H1 (cell line): ENCODE results near the gene DDIAS. TPM values are rescaled to one million over a fixed set of nuclear protein-coding genes. Genes with fewer than 3 reads are reported as not detected.

ENCODE experiments used
- CTCF ChIA-PET: fragments of 300-600 bp; sonication (Branson Sonifier 250); formaldehyde crosslinking; loops from one replicate; lab custom pipeline; 2021; ENCODE audit not compliant: partially characterized antibody; lab: Charles Lee
- POLR2A ChIA-PET: fragments of 300-600 bp; sonication (Branson Sonifier 250); formaldehyde crosslinking; loops from one replicate; lab custom pipeline; 2021; ENCODE audit warnings: inconsistent platforms; ENCODE audit not compliant: partially characterized antibody; lab: Charles Lee
- DNase-seq, 2 experiments: peaks; one replicate each; pipeline versions ENCODE4 v3.0.0 to v3.0.0-alpha.2; 2010 to 2022; ENCODE audit warnings: low spot score in 2 of 2, low read depth in 1 of 2, mixed read lengths in 1 of 2
- FAIRE-seq: peaks from 2 replicates; lab custom pipeline; 2011; peaks lifted over from hg19 to GRCh38; lab: Jason Lieb, UNC
- H2AFZ ChIP-seq: 2 replicates; pipeline ENCODE4 v1.8.1; 2012; ENCODE audit warnings: low read length, inconsistent platforms
- H2AK5ac ChIP-seq: 2 replicates; pipeline ENCODE4 v1.6.1; 2013; ENCODE audit warnings: low read depth, low read length
- H2BK120ac ChIP-seq: replicated peaks from 2 replicates; pipeline ENCODE3; 2013; ENCODE audit warnings: low read depth, low read length, inconsistent platforms
- H2BK12ac ChIP-seq: 2 replicates; pipeline ENCODE4 v1.6.1; 2013; ENCODE audit warnings: low read depth, low read length
- H2BK15ac ChIP-seq: 2 replicates; pipeline ENCODE4 v1.6.1; 2013; ENCODE audit warnings: low read length
- H2BK20ac ChIP-seq: 2 replicates; pipeline ENCODE4 v1.6.1; 2013; ENCODE audit warnings: low read length
- H2BK5ac ChIP-seq: 2 replicates; pipeline ENCODE4 v1.6.1; 2013; ENCODE audit warnings: low read depth, low read length
- H3K14ac ChIP-seq: 2 replicates; pipeline ENCODE4 v1.6.1; 2013; ENCODE audit warnings: inconsistent platforms; ENCODE audit not compliant: insufficient read length
- H3K18ac ChIP-seq: 2 replicates; pipeline ENCODE4 v1.6.1; 2013; ENCODE audit warnings: low read length; ENCODE audit errors: extremely low read depth
- H3K23ac ChIP-seq: 2 replicates; pipeline ENCODE4 v1.6.1; 2013; ENCODE audit warnings: inconsistent platforms; ENCODE audit not compliant: insufficient read length
- H3K23me2 ChIP-seq: 2 replicates; pipeline ENCODE4 v1.6.1; 2013; ENCODE audit warnings: low read depth, low read length
- H3K27ac ChIP-seq: 2 replicates; pipeline ENCODE4 v1.6.1; 2011; ENCODE audit warnings: low read depth, low read length, inconsistent platforms
- H3K27me3 ChIP-seq, 4 experiments: replicated peaks in 1 of 4; 1 replicate in 1 of 4; 2 replicates in 3 of 4; pipeline versions ENCODE4 v1.6.1 to v1.8.1; 2011 to 2013; ENCODE audit warnings: low read length in 3 of 4, mild to moderate bottlenecking in 3 of 4, inconsistent platforms in 2 of 4, mixed read lengths in 2 of 4, moderate library complexity in 1 of 4; ENCODE audit not compliant: control insufficient read depth in 3 of 4, insufficient read depth in 3 of 4; ENCODE audit errors: extremely low read depth in 1 of 4
- H3K36me3 ChIP-seq, 4 experiments: 2 replicates each; pipeline versions ENCODE4 v1.6.1 to v1.8.1; 2011 to 2013; ENCODE audit warnings: mild to moderate bottlenecking in 4 of 4, low read length in 3 of 4, moderate library complexity in 2 of 4, control low read depth in 1 of 4, inconsistent platforms in 1 of 4; ENCODE audit not compliant: insufficient read depth in 4 of 4, control insufficient read depth in 2 of 4
- H3K4ac ChIP-seq: replicated peaks from 2 replicates; pipeline ENCODE3; 2013; ENCODE audit warnings: low read length, low read depth, mixed read lengths, inconsistent platforms; ENCODE audit not compliant: insufficient read length
- H3K4me1 ChIP-seq, 4 experiments: replicated peaks in 1 of 4; 1 replicate in 1 of 4; 2 replicates in 3 of 4; pipeline versions ENCODE4 v1.6.1 to v1.8.1; 2011 to 2013; ENCODE audit warnings: low read length in 3 of 4, inconsistent platforms in 2 of 4, mixed read lengths in 1 of 4; ENCODE audit not compliant: insufficient read depth in 4 of 4, control insufficient read depth in 3 of 4
- H3K4me2 ChIP-seq, 2 experiments: 2 replicates each; pipeline versions ENCODE4 v1.6.1 to v1.8.1; 2011 to 2013; ENCODE audit warnings: low read depth in 2 of 2, low read length in 2 of 2, control low read depth in 1 of 2, inconsistent platforms in 1 of 2, mild to moderate bottlenecking in 1 of 2; ENCODE audit not compliant: insufficient read depth in 1 of 2
- H3K4me3 ChIP-seq, 4 experiments: fragments of 200-600, 300-600 bp in 1 of 4; sonication (generic), shearing (Covaris generic), sonication (Bioruptor Twin) in 1 of 4; 2 replicates each; pipeline versions ENCODE4 v1.5.1 to v1.8.1; 2011 to 2016; ENCODE audit warnings: low read length in 4 of 4, low read depth in 3 of 4, control low read depth in 2 of 4, inconsistent platforms in 2 of 4, mild to moderate bottlenecking in 2 of 4, mixed read lengths in 1 of 4, moderate library complexity in 1 of 4; ENCODE audit not compliant: insufficient read depth in 2 of 4; ENCODE audit errors: extremely low read depth in 1 of 4
- H3K56ac ChIP-seq: replicated peaks from 2 replicates; pipeline ENCODE3; 2013; ENCODE audit warnings: low read depth, mild to moderate bottlenecking, mixed read lengths, low read length, inconsistent platforms; ENCODE audit not compliant: insufficient read length
- H3K79me1 ChIP-seq: 2 replicates; pipeline ENCODE4 v1.6.1; 2013; ENCODE audit warnings: low read depth, low read length, control low read depth
- H3K79me2 ChIP-seq, 2 experiments: 2 replicates each; pipeline versions ENCODE4 v1.6.1 to v1.8.1; 2012 to 2013; ENCODE audit warnings: low read length in 2 of 2, mild to moderate bottlenecking in 2 of 2, inconsistent platforms in 1 of 2; ENCODE audit not compliant: insufficient read depth in 2 of 2, control insufficient read depth in 1 of 2
- H3K9ac ChIP-seq, 4 experiments: replicated peaks in 1 of 4; 1 replicate in 1 of 4; 2 replicates in 3 of 4; pipeline versions ENCODE4 v1.6.1 to v1.8.1; 2011 to 2013; ENCODE audit warnings: low read depth in 3 of 4, low read length in 3 of 4, control low read depth in 2 of 4, mild to moderate bottlenecking in 2 of 4, moderate library complexity in 2 of 4, inconsistent platforms in 1 of 4; ENCODE audit errors: extremely low read depth in 1 of 4
- H3K9me3 ChIP-seq, 2 experiments: 2 replicates each; pipeline versions ENCODE4 v1.6.1 to v1.8.1; 2012 to 2013; ENCODE audit warnings: mild to moderate bottlenecking in 2 of 2, moderate library complexity in 2 of 2, control low read depth in 1 of 2, inconsistent platforms in 1 of 2, low read depth in 1 of 2, low read length in 1 of 2, mixed read lengths in 1 of 2; ENCODE audit not compliant: insufficient read depth in 2 of 2
- H4K20me1 ChIP-seq, 2 experiments: replicated peaks in 1 of 2; 2 replicates each; pipeline versions ENCODE3 to v1.8.1; 2011 to 2013; ENCODE audit warnings: inconsistent platforms in 2 of 2, low read length in 2 of 2, mild to moderate bottlenecking in 1 of 2; ENCODE audit not compliant: insufficient read depth in 2 of 2, control insufficient read depth in 1 of 2
- H4K5ac ChIP-seq: 2 replicates; pipeline ENCODE4 v1.6.1; 2013; ENCODE audit warnings: low read length, low read depth, mixed read lengths, inconsistent platforms; ENCODE audit not compliant: insufficient read length
- H4K8ac ChIP-seq: 2 replicates; pipeline ENCODE4 v1.8.0; 2013; ENCODE audit warnings: mild to moderate bottlenecking, moderate library complexity, low read length, inconsistent platforms; ENCODE audit not compliant: insufficient read depth; ENCODE audit errors: extremely low read depth
- H4K91ac ChIP-seq: replicated peaks from 2 replicates; pipeline ENCODE3; 2013; ENCODE audit warnings: low read length, mixed read lengths, inconsistent platforms; ENCODE audit not compliant: insufficient read length
- BCL11A ChIP-seq, 2 experiments: IDR thresholded peaks; one replicate each; pipeline ENCODE4 v1.6.1; 2011; ENCODE audit warnings: low read depth in 2 of 2, low read length in 2 of 2, mild to moderate bottlenecking in 2 of 2
- E2F6 ChIP-seq: IDR thresholded peaks from 2 replicates; pipeline ENCODE4 v1.6.1; 2012; ENCODE audit warnings: inconsistent platforms
- HDAC2 ChIP-seq, 2 experiments: fragments of 300-600 bp in 1 of 2; sonication (generic) in 1 of 2; IDR thresholded peaks; 2 replicates each; pipeline ENCODE4 v1.6.1; 2011 to 2012; ENCODE audit warnings: low read depth in 2 of 2, low read length in 2 of 2, mild to moderate bottlenecking in 2 of 2, moderate library complexity in 2 of 2, borderline replicate concordance in 1 of 2, inconsistent platforms in 1 of 2
- NANOG ChIP-seq: IDR thresholded peaks from 2 replicates; pipeline ENCODE4 v1.6.1; 2011; ENCODE audit warnings: low read length, low read depth, mild to moderate bottlenecking, inconsistent platforms; ENCODE audit not compliant: insufficient read depth, poor library complexity, severe bottlenecking
- POLR2A ChIP-seq, 2 experiments: IDR thresholded peaks; 1 replicate in 1 of 2; 2 replicates in 1 of 2; pipeline ENCODE4 v1.6.1; 2011; ENCODE audit warnings: low read depth in 2 of 2, low read length in 2 of 2, mild to moderate bottlenecking in 2 of 2; ENCODE audit errors: control extremely low read depth in 1 of 2
- WGBS, 2 experiments: shearing (Covaris generic) in 1 of 2; methylation state at CpG; one replicate each; pipeline versions ENCODE4 v1.1.6 to v1.1.7; 2013 to 2015; ENCODE audit warnings: low lambda C conversion rate in 2 of 2, mixed read lengths in 2 of 2, inconsistent platforms in 1 of 2, low coverage in 1 of 2, missing lambda C conversion rate in 1 of 2; ENCODE audit not compliant: insufficient replicate concordance in 2 of 2, insufficient coverage in 1 of 2, insufficient read length in 1 of 2; ENCODE audit errors: extremely low coverage in 1 of 2, missing lambda C conversion rate in 1 of 2; 5-methylcytosine and 5-hydroxymethylcytosine counted together
- polyA plus RNA-seq, 7 experiments: library from polyadenylated mRNA; depleted of rRNA in 3 of 7; stranded (reverse) in 5 of 7; unstranded in 2 of 7; fragments of >200 nt in 5 of 7; fragments of 200-250 nt in 2 of 7; gene quantifications; 1 replicate in 5 of 7; 2 replicates in 1 of 7; 4 replicates in 1 of 7; pipeline versions ENCODE4 v1.2.1 to v1.2.3, GENCODE V29; 2011 to 2013; ENCODE audit warnings: missing spikeins in 2 of 7, mixed read lengths in 2 of 7
- total RNA-seq: library from RNA; stranded (reverse); fragmentation: NEBNext Ultra II Directional; extraction: Animal tissue kit (Norgen Biotek cat#: 25700); gene quantifications from 2 replicates; pipeline ENCODE4 v1.2.1, GENCODE V29; 2021

DDIAS gene
- total and polyA plus RNA-seq, 2 of the 8 experiments (the other 6 are each of a cell fraction or from before 2014, with no cell fraction given) = 11.6 to 25.7 TPM

GRCh38 chr11:82930734-82931133, 29.2 kb downstream of the DDIAS start:
- Histone ChIP-seq H3K36me3 (peaks cover 10 to 45% (median 22%) of the 10 kb centered on the region in 4 experiments), H2BK15ac (no peak overlapping the region), H3K9me3 (no peaks in the 10 kb centered on the region), H4K8ac (no peak overlapping the region), H2BK5ac (no peak overlapping the region), H3K23ac (no peak overlapping the region), H2BK12ac (no peak overlapping the region), H3K4me3 (no peak overlapping the region), H3K4me1 (no peaks in the 10 kb centered on the region), H3K4ac (no peak overlapping the region), H3K23me2 (no peaks in the 10 kb centered on the region; the same call in 1 of the 2 replicates), H2BK20ac (no peak overlapping the region), H3K9ac (no peak overlapping the region), H3K4me2 (no peak overlapping the region), H3K79me2 (no peaks in the 10 kb centered on the region), H4K5ac (no peak overlapping the region), H4K91ac (no peak overlapping the region), H4K20me1 (peaks cover 0 to 3% of the 10 kb centered on the region in 2 experiments), H3K27ac (no peak overlapping the region), H3K18ac (no peak overlapping the region), H3K27me3 (no peaks in the 10 kb centered on the region), H3K79me1 (no peaks in the 10 kb centered on the region), H2AK5ac (no peak overlapping the region), H3K56ac (no peak overlapping the region), H2AFZ (no peak overlapping the region), H2BK120ac (no peak overlapping the region), H3K14ac (no peak overlapping the region)
- DNase-seq (no peak), FAIRE-seq (no peak)
- POLR2A ChIA-PET = interaction anchor here (0.6 kb wide), 1 partner anchor 141 kb away, joined by 3 read pairs; no protein-coding TSS in a partner anchor
- WGBS, 2 experiments = 93% methylated on average over 2 of the region's 2 CpGs; no CpG with 5 or more reads in 1 of the 2 experiments
- no peak for TF ChIP-seq E2F6
- TF ChIP-seq NANOG = no peak
- no peak for TF ChIP-seq HDAC2 (IDR thresholded peaks at IDR 0.05; ENCODE audit: borderline replicate concordance in 1 of 2, low read depth in 2 of 2, low read length in 2 of 2)
- no peak for TF ChIP-seq BCL11A (IDR thresholded peaks at IDR 0.05; ENCODE audit: low read depth in 2 of 2, low read length in 2 of 2)
- TF ChIP-seq POLR2A (IDR thresholded peaks at IDR 0.05; ENCODE audit: control extremely low read depth in 1 of 2, low read depth in 2 of 2, low read length in 2 of 2) = no peak
- CTCF ChIA-PET = interaction anchor here (0.6 to 1.7 kb wide), 6 partner anchors 13 to 1902 kb away, joined by 3 to 8 read pairs (median 3); no protein-coding TSS in a partner anchor
